Measurements from ENCODE around the gene DNAJC5.

DNA sequence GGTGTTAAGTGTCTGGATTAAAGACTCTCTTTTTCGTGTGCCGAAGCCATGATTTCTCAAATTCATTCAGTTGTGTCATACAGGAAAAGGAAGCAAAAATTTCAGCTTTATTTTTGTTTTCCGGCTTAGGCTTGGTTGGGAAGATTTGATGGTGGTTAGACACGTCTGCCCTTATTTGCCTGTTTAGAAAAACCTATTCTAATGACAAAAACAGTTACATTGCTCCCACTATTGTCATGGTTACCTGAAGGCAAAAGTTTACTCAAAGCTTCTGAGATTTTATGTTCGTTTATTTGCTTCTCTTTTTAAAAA is 982 bp downstream of the DNAJC5 start:
- TF ChIP-seq POLR2A (IDR thresholded peaks at IDR 0.05; ENCODE audit: control extremely low read depth in 1 of 2, low read depth in 2 of 2, low read length in 2 of 2) (no peak), YY1 (IDR thresholded peaks at IDR 0.05; ENCODE audit: low read depth, low read length) (no peak), CEBPB (IDR thresholded peaks at IDR 0.05; ENCODE audit: low read depth, low read length) (no peak), JUND (IDR thresholded peaks at IDR 0.05; ENCODE audit: low read length) (no peak), TAF1 (IDR thresholded peaks at IDR 0.05; ENCODE audit: low read depth, low read length) (no peak), SAP30 (IDR thresholded peaks at IDR 0.05; ENCODE audit: insufficient read depth, insufficient replicate concordance, low read length) (no peak), JUN (IDR thresholded peaks at IDR 0.05; ENCODE audit: low read depth, low read length) (no peak), CHD2 (IDR thresholded peaks at IDR 0.05; ENCODE audit: low read length) (no peak), SIN3A (conservative IDR thresholded peaks at IDR 0.05 in 1 of 2, IDR thresholded peaks at IDR 0.05 in 1 of 2; ENCODE audit: low read depth in 1 of 2, low read length in 2 of 2) (no peak), EZH2 (IDR thresholded peaks at IDR 0.05; ENCODE audit: low read depth, low read length, severe bottlenecking) (no peak), PHF8 (conservative IDR thresholded peaks at IDR 0.05; ENCODE audit: low read depth, low read length) (no peak)
- TF ChIP-seq, protein P1, sequence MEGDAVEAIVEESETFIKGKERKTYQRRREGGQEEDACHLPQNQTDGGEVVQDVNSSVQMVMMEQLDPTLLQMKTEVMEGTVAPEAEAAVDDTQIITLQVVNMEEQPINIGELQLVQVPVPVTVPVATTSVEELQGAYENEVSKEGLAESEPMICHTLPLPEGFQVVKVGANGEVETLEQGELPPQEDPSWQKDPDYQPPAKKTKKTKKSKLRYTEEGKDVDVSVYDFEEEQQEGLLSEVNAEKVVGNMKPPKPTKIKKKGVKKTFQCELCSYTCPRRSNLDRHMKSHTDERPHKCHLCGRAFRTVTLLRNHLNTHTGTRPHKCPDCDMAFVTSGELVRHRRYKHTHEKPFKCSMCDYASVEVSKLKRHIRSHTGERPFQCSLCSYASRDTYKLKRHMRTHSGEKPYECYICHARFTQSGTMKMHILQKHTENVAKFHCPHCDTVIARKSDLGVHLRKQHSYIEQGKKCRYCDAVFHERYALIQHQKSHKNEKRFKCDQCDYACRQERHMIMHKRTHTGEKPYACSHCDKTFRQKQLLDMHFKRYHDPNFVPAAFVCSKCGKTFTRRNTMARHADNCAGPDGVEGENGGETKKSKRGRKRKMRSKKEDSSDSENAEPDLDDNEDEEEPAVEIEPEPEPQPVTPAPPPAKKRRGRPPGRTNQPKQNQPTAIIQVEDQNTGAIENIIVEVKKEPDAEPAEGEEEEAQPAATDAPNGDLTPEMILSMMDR (IDR thresholded peaks at IDR 0.05; ENCODE audit: control extremely low read depth in 1 of 3, insufficient read depth in 1 of 3, low read depth in 1 of 3, low read length in 3 of 3), result no peak
- TF ChIP-seq, protein P2, sequence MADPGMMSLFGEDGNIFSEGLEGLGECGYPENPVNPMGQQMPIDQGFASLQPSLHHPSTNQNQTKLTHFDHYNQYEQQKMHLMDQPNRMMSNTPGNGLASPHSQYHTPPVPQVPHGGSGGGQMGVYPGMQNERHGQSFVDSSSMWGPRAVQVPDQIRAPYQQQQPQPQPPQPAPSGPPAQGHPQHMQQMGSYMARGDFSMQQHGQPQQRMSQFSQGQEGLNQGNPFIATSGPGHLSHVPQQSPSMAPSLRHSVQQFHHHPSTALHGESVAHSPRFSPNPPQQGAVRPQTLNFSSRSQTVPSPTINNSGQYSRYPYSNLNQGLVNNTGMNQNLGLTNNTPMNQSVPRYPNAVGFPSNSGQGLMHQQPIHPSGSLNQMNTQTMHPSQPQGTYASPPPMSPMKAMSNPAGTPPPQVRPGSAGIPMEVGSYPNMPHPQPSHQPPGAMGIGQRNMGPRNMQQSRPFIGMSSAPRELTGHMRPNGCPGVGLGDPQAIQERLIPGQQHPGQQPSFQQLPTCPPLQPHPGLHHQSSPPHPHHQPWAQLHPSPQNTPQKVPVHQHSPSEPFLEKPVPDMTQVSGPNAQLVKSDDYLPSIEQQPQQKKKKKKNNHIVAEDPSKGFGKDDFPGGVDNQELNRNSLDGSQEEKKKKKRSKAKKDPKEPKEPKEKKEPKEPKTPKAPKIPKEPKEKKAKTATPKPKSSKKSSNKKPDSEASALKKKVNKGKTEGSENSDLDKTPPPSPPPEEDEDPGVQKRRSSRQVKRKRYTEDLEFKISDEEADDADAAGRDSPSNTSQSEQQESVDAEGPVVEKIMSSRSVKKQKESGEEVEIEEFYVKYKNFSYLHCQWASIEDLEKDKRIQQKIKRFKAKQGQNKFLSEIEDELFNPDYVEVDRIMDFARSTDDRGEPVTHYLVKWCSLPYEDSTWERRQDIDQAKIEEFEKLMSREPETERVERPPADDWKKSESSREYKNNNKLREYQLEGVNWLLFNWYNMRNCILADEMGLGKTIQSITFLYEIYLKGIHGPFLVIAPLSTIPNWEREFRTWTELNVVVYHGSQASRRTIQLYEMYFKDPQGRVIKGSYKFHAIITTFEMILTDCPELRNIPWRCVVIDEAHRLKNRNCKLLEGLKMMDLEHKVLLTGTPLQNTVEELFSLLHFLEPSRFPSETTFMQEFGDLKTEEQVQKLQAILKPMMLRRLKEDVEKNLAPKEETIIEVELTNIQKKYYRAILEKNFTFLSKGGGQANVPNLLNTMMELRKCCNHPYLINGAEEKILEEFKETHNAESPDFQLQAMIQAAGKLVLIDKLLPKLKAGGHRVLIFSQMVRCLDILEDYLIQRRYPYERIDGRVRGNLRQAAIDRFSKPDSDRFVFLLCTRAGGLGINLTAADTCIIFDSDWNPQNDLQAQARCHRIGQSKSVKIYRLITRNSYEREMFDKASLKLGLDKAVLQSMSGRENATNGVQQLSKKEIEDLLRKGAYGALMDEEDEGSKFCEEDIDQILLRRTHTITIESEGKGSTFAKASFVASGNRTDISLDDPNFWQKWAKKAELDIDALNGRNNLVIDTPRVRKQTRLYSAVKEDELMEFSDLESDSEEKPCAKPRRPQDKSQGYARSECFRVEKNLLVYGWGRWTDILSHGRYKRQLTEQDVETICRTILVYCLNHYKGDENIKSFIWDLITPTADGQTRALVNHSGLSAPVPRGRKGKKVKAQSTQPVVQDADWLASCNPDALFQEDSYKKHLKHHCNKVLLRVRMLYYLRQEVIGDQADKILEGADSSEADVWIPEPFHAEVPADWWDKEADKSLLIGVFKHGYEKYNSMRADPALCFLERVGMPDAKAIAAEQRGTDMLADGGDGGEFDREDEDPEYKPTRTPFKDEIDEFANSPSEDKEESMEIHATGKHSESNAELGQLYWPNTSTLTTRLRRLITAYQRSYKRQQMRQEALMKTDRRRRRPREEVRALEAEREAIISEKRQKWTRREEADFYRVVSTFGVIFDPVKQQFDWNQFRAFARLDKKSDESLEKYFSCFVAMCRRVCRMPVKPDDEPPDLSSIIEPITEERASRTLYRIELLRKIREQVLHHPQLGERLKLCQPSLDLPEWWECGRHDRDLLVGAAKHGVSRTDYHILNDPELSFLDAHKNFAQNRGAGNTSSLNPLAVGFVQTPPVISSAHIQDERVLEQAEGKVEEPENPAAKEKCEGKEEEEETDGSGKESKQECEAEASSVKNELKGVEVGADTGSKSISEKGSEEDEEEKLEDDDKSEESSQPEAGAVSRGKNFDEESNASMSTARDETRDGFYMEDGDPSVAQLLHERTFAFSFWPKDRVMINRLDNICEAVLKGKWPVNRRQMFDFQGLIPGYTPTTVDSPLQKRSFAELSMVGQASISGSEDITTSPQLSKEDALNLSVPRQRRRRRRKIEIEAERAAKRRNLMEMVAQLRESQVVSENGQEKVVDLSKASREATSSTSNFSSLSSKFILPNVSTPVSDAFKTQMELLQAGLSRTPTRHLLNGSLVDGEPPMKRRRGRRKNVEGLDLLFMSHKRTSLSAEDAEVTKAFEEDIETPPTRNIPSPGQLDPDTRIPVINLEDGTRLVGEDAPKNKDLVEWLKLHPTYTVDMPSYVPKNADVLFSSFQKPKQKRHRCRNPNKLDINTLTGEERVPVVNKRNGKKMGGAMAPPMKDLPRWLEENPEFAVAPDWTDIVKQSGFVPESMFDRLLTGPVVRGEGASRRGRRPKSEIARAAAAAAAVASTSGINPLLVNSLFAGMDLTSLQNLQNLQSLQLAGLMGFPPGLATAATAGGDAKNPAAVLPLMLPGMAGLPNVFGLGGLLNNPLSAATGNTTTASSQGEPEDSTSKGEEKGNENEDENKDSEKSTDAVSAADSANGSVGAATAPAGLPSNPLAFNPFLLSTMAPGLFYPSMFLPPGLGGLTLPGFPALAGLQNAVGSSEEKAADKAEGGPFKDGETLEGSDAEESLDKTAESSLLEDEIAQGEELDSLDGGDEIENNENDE (IDR thresholded peaks at IDR 0.05; ENCODE audit: insufficient replicate concordance, low read length), result no peak

Measured in H1 (cell line).